IPS-20b (cell line): ENCODE results near the gene SHTN1.

Experiments used
- H3K27ac ChIP-seq: one replicate; pipeline ENCODE4 v1.5.1; 2013; ENCODE audit warnings: low read length
- H3K27me3 ChIP-seq: 2 replicates; pipeline ENCODE4 v1.6.1; 2013; ENCODE audit warnings: mild to moderate bottlenecking, low read length, inconsistent platforms; ENCODE audit not compliant: insufficient read depth
- H3K36me3 ChIP-seq: 2 replicates; pipeline ENCODE4 v1.6.1; 2013; ENCODE audit warnings: low read depth, mild to moderate bottlenecking, inconsistent platforms, low read length, moderate library complexity; ENCODE audit not compliant: insufficient read depth
- H3K4me1 ChIP-seq: 2 replicates; pipeline ENCODE4 v1.6.1; 2013; ENCODE audit warnings: mild to moderate bottlenecking, control low read depth, inconsistent platforms, low read length, moderate library complexity; ENCODE audit not compliant: insufficient read depth
- H3K4me3 ChIP-seq: 2 replicates; pipeline ENCODE4 v1.5.1; 2013; ENCODE audit warnings: mild to moderate bottlenecking, low read length, inconsistent platforms
- H3K9ac ChIP-seq: 2 replicates; pipeline ENCODE4 v1.6.1; 2013; ENCODE audit warnings: low read depth, mild to moderate bottlenecking, inconsistent platforms, low read length, moderate library complexity
- H3K9me3 ChIP-seq: 2 replicates; pipeline ENCODE4 v1.6.1; 2013; ENCODE audit warnings: mild to moderate bottlenecking, low read depth, low read length, inconsistent platforms; ENCODE audit not compliant: insufficient read depth

The SHTN1 gene

GRCh38 chr10:116913695-116914094 is 91.3 kb downstream of the SHTN1 start:
- H3K4me3 ChIP-seq, result no peak overlapping the region
- peaks cover 9% of the 10 kb centered on the region for H3K36me3 ChIP-seq
- no peaks in the 10 kb centered on the region for H3K27me3 ChIP-seq
- no peak overlapping the region for H3K27ac ChIP-seq
- H3K9ac ChIP-seq, result no peak overlapping the region
- no peaks in the 10 kb centered on the region; the same call in 1 of the 2 replicates for H3K4me1 ChIP-seq
- no peaks in the 10 kb centered on the region for H3K9me3 ChIP-seq

- Histone ChIP-seq H3K9ac (no peak overlapping the region), H3K4me3 (no peak overlapping the region), H3K27ac (no peak overlapping the region), H3K4me1 (no peaks in the 10 kb centered on the region), H3K9me3 (no peaks in the 10 kb centered on the region), H3K27me3 (no peaks in the 10 kb centered on the region), H3K36me3 (peaks cover 9% of the 10 kb centered on the region)
Measured at GRCh38 chr10:116912162-116912561, 92.8 kb downstream of the SHTN1 start.

DNA sequence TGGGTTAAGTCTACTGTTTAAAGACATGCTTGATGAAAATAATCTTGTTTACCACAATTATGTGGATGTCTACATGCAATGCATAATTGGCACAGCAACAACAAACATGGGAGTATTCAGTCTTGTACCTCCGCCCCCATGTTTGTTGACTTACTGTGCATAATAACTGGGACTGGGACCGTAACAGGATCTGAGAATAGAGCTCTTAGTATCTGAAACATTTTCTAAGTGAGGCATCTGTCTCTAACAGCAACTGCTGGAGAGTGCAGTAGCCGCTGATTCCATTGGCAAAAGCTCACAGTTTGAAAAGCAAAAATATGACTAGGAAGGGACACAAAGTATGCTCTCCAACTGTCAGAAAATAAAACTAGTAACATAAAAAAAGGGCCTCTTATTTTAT is 94.1 kb downstream of the SHTN1 start:
- no peaks in the 10 kb centered on the region for H3K27me3 ChIP-seq
- no peaks in the 10 kb centered on the region for H3K4me1 ChIP-seq
- H3K36me3 ChIP-seq, result peaks cover 9% of the 10 kb centered on the region
- H3K27ac ChIP-seq, result no peak overlapping the region
- no peaks in the 10 kb centered on the region for H3K9me3 ChIP-seq
- H3K4me3 ChIP-seq, result no peak overlapping the region
- no peak overlapping the region for H3K9ac ChIP-seq

GRCh38 chr10:116909307-116909706 is 95.7 kb downstream of the SHTN1 start:
- Histone ChIP-seq H3K4me1 (no peaks in the 10 kb centered on the region), H3K36me3 (0 out of 2 replicates have a peak, but pooled peaks cover 3% of the 10 kb centered on the region), H3K9me3 (no peaks in the 10 kb centered on the region), H3K27ac (no peak overlapping the region), H3K9ac (no peak overlapping the region), H3K27me3 (no peaks in the 10 kb centered on the region), H3K4me3 (no peak overlapping the region)

DNA sequence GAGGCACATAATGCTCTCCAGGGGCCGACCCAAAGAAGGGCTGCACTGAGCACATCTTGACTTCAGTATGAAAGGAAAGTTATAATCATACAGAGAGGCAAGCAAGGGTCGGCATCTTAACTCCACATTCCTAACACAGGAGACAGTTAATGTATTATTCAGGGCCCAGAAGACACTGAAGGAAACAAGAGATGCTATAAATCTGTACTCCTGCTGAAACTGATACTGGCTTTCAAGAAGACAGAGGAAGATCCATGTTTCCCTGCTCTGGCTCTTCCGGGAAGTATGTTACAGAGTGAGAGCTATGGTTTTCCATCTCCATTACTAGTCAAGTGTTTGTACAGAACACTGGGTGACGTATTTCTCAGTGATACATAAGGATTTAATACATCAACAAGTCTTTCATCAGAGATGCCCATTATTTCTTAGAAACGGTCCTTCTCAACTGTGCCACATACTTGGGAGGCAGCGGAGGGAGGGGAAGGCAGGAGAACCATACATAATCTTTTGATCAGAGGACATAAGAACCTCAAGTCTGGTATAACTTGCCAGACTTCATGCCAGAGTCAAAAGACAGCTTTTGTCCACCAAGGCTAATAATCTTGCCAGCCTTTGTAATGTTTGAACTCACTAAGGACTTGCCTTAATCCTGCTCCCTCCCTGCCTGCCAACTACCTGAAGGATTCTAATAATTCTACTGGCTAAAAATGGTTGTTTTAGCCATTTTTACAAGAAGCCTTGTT is 97.6 kb downstream of the SHTN1 start:
- no peak overlapping the region for H3K9ac ChIP-seq
- no peaks in the 10 kb centered on the region for H3K27me3 ChIP-seq

GRCh38 chr10:116905845-116906210 is 99.2 kb downstream of the SHTN1 start:
- no peaks in the 10 kb centered on the region for H3K4me1 ChIP-seq
- no peaks in the 10 kb centered on the region for H3K27me3 ChIP-seq
- 0 out of 2 replicates have a peak, but pooled peaks cover 3% of the 10 kb centered on the region for H3K36me3 ChIP-seq
- H3K4me3 ChIP-seq, result no peak overlapping the region
- H3K27ac ChIP-seq, result no peak overlapping the region
- no peak overlapping the region for H3K9ac ChIP-seq
- no peaks in the 10 kb centered on the region for H3K9me3 ChIP-seq

More for the DNA sequence above, 97.6 kb downstream of the SHTN1 start:
- Histone ChIP-seq H3K4me1 (no peaks in the 10 kb centered on the region), H3K36me3 (0 out of 2 replicates have a peak, but pooled peaks cover 3% of the 10 kb centered on the region), H3K9me3 (no peaks in the 10 kb centered on the region), H3K27ac (no peak overlapping the region), H3K4me3 (no peak overlapping the region)

GRCh38 chr10:116899626-116900025 is 105.4 kb downstream of the SHTN1 start:
- Histone ChIP-seq H3K4me3 (no peak overlapping the region), H3K4me1 (no peaks in the 10 kb centered on the region), H3K36me3 (no peaks in the 10 kb centered on the region), H3K27me3 (no peaks in the 10 kb centered on the region), H3K9me3 (no peaks in the 10 kb centered on the region), H3K27ac (no peak overlapping the region), H3K9ac (no peak overlapping the region)

GRCh38 chr10:116893686-116894037 is 111.3 kb downstream of the SHTN1 start:
- Histone ChIP-seq H3K27me3 (no peaks in the 10 kb centered on the region), H3K27ac (no peak overlapping the region), H3K36me3 (no peaks in the 10 kb centered on the region), H3K4me1 (peaks cover 24% of the 10 kb centered on the region), H3K9ac (no peak overlapping the region), H3K4me3 (no peak overlapping the region), H3K9me3 (no peaks in the 10 kb centered on the region)

DNA sequence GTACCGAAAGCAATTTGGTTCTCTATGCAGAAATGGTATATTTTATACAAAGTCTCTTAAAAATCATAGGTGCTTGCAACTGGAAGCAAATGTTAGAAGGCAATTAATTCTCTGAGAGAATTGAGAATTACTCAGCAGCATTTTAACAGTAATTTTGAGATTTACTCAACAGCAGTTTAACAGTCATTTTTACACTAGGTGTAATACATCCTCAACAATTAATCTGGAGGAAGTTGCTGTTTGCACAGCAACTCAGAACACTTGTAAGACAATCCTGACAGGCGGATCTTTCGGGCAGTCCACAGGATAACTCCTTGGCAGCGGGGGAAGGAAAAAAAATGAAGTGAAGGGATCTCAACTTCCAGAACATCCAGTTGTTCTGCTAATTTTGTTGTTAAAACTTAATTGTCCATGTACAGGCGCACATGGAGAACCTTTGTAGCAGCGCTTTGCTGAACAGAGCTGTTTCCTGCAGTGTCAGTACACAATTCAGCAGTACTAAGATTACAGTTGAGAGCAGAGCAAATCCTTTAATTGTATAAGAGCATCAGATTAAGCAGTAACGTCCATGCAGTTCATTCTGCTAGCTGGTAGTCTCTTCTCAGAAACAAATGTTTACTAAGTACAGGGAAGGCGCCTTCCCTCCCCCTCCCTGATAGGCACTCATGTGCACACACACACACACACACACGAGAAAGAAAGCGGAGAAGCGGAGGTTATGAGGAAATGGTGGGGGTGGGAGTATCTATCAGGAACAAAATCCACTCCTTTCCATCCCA is 111.9 kb downstream of the SHTN1 start:
- Histone ChIP-seq H3K27ac (no peak overlapping the region), H3K27me3 (no peaks in the 10 kb centered on the region), H3K9ac (no peak overlapping the region; the same call in 1 of the 2 replicates), H3K4me3 (no peak overlapping the region), H3K36me3 (no peaks in the 10 kb centered on the region), H3K4me1 (peaks cover 28% of the 10 kb centered on the region), H3K9me3 (no peaks in the 10 kb centered on the region)

GRCh38 chr10:116891208-116891607 is 113.8 kb downstream of the SHTN1 start:
- no peaks in the 10 kb centered on the region for H3K36me3 ChIP-seq
- H3K9ac ChIP-seq, result no peak overlapping the region
- no peaks in the 10 kb centered on the region for H3K9me3 ChIP-seq
- H3K4me3 ChIP-seq, result no peak overlapping the region
- no peak overlapping the region for H3K27ac ChIP-seq
- H3K4me1 ChIP-seq, result peaks cover 37% of the 10 kb centered on the region
- no peaks in the 10 kb centered on the region for H3K27me3 ChIP-seq

DNA sequence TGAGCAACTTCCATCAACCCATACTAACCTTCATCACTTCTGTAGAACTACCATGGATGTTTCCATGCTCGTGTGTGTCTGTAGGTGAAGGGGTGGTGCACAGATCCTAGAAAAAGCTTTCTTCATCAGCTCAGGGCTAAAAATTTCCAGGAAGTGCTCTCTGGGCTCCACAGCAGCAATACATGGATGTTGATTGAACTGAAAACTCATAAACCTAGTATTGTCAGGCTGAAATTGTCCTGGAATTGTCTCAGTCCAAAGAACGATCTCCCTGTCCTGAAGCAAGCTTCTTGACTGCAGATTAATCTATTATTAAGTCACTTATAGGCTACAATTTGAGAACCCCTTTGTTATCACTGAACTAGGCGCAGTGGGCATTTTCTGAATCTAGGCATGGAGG is 115.9 kb downstream of the SHTN1 start:
- Histone ChIP-seq H3K27ac (no peak overlapping the region), H3K9ac (no peak overlapping the region), H3K27me3 (no peaks in the 10 kb centered on the region), H3K4me3 (no peak overlapping the region), H3K9me3 (no peaks in the 10 kb centered on the region), H3K4me1 (peaks cover 34% of the 10 kb centered on the region), H3K36me3 (no peaks in the 10 kb centered on the region)
